ENCODE results near the gene FBXL20. TPM values are rescaled to one million over a fixed set of nuclear protein-coding genes. Genes with fewer than 3 reads are reported as not detected.

Gene FBXL20
- total RNA-seq, 1 donor, result 20.3 TPM

DNA sequence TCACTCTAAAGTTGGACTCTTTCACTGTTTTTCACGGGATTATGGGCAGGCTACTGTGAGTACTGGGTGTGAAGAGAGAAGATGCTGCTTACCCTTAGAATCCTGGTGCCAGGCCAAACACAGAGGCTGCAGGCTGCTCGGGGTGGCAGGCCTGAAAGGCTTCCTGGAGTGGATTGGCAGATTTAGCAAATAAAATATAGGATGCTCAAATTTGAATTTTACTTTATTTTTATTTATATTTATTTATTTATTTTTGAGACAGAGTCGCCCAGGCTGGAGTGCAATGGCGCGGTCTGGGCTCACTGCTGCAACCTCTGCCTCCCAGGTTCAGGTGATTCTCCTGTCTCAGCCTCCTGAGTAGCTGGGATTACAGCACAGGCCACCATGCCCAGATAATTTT, 160.8 kb downstream of the FBXL20 start:
- H3K9me3 ChIP-seq (ENCODE audit: low read depth, low read length), result no peaks in the 10 kb centered on the region
- H2AFZ ChIP-seq (ENCODE audit: low read length), result no peak overlapping the region
- H3K4me3 ChIP-seq (ENCODE audit: insufficient read depth, low read length), result no peak overlapping the region
- H3K27me3 ChIP-seq (ENCODE audit: insufficient read depth, low read length), result no peaks in the 10 kb centered on the region
- H3K79me2 ChIP-seq (ENCODE audit: insufficient read depth, low read length), result no peaks in the 10 kb centered on the region
- DNase-seq (ENCODE audit: insufficient read length, low spot score, missing footprints), result no peak
- H3K4me2 ChIP-seq (ENCODE audit: insufficient read depth, low read length), result no peak overlapping the region
- TF ChIP-seq, protein P1, sequence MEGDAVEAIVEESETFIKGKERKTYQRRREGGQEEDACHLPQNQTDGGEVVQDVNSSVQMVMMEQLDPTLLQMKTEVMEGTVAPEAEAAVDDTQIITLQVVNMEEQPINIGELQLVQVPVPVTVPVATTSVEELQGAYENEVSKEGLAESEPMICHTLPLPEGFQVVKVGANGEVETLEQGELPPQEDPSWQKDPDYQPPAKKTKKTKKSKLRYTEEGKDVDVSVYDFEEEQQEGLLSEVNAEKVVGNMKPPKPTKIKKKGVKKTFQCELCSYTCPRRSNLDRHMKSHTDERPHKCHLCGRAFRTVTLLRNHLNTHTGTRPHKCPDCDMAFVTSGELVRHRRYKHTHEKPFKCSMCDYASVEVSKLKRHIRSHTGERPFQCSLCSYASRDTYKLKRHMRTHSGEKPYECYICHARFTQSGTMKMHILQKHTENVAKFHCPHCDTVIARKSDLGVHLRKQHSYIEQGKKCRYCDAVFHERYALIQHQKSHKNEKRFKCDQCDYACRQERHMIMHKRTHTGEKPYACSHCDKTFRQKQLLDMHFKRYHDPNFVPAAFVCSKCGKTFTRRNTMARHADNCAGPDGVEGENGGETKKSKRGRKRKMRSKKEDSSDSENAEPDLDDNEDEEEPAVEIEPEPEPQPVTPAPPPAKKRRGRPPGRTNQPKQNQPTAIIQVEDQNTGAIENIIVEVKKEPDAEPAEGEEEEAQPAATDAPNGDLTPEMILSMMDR (IDR thresholded peaks at IDR 0.05; ENCODE audit: extremely low read depth, low read depth, low read length), result no peak
- peaks cover 12% of the 10 kb centered on the region for H3K4me1 ChIP-seq (ENCODE audit: insufficient read depth, low read length)
- no peak overlapping the region for H3K27ac ChIP-seq (ENCODE audit: low read depth, low read length)
- no peaks in the 10 kb centered on the region for H4K20me1 ChIP-seq (ENCODE audit: insufficient read depth, low read length)
- no peaks in the 10 kb centered on the region for H3K36me3 ChIP-seq (ENCODE audit: insufficient read depth, low read length)

DNA sequence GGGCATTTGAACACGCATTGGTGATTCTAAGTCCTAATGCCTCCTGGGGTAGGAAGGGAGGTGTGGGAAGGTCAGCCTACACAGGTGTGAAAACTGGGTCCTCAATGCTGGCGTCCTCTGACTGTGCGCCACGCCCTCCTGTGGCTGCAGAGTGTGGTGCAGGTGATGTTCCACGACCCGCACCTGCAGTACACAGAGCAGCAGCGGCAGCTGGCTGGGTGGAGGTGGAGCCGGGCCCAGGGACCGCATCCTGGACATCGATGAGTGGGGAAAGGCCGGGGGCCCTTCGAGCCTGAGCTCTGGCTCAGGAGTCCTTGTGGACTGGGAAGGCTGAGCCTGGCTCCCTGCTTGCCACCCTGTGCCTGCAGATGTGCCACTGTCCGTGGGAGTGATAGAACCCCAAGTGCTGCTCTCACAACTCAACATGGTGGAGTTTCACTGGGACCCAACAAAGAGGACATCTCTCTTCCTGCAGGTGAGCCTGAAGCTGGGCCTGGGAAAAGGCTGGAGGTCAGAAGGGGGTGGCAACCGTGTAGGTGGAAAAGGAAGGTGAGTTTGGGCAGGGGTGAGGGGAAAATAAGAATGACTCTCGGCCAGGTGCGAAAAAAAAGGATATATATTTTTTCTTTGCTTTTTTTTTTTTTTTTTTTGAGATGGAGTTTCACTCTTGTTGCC, 161.6 kb downstream of the FBXL20 start:
- Histone ChIP-seq H3K4me1 (ENCODE audit: insufficient read depth, low read length) (peaks cover 12% of the 10 kb centered on the region), H2AFZ (ENCODE audit: low read length) (no peak overlapping the region), H3K27ac (ENCODE audit: low read depth, low read length) (no peak overlapping the region), H3K9me3 (ENCODE audit: low read depth, low read length) (no peaks in the 10 kb centered on the region), H4K20me1 (ENCODE audit: insufficient read depth, low read length) (no peaks in the 10 kb centered on the region), H3K4me3 (ENCODE audit: insufficient read depth, low read length) (no peak overlapping the region), H3K4me2 (ENCODE audit: insufficient read depth, low read length) (no peak overlapping the region), H3K79me2 (ENCODE audit: insufficient read depth, low read length) (no peaks in the 10 kb centered on the region), H3K36me3 (ENCODE audit: insufficient read depth, low read length) (no peaks in the 10 kb centered on the region), H3K27me3 (ENCODE audit: insufficient read depth, low read length) (no peaks in the 10 kb centered on the region)
- TF ChIP-seq, protein P1 (IDR thresholded peaks at IDR 0.05; ENCODE audit: extremely low read depth, low read depth, low read length), result peak; percentile 43
- peak; percentile 63 for DNase-seq (ENCODE audit: insufficient read length, low spot score, missing footprints)

- Histone ChIP-seq H4K20me1 (ENCODE audit: insufficient read depth, low read length) (no peaks in the 10 kb centered on the region), H3K79me2 (ENCODE audit: insufficient read depth, low read length) (no peaks in the 10 kb centered on the region), H2AFZ (ENCODE audit: low read length) (peak overlapping the region; percentile 80), H3K9me3 (ENCODE audit: low read depth, low read length) (no peaks in the 10 kb centered on the region), H3K4me1 (ENCODE audit: insufficient read depth, low read length) (peaks cover 10% of the 10 kb centered on the region), H3K27me3 (ENCODE audit: insufficient read depth, low read length) (no peaks in the 10 kb centered on the region), H3K36me3 (ENCODE audit: insufficient read depth, low read length) (no peaks in the 10 kb centered on the region), H3K4me2 (ENCODE audit: insufficient read depth, low read length) (peak overlapping the region; percentile 65), H3K4me3 (ENCODE audit: insufficient read depth, low read length) (no peak overlapping the region), H3K27ac (ENCODE audit: low read depth, low read length) (no peak overlapping the region)
- TF ChIP-seq, protein P1 (IDR thresholded peaks at IDR 0.05; ENCODE audit: extremely low read depth, low read depth, low read length), result no peak
- DNase-seq (ENCODE audit: insufficient read length, low spot score, missing footprints), result peak; percentile 89
These were observed 163.0 kb downstream of the FBXL20 start for GRCh38 chr17:39238311-39238972.

DNA sequence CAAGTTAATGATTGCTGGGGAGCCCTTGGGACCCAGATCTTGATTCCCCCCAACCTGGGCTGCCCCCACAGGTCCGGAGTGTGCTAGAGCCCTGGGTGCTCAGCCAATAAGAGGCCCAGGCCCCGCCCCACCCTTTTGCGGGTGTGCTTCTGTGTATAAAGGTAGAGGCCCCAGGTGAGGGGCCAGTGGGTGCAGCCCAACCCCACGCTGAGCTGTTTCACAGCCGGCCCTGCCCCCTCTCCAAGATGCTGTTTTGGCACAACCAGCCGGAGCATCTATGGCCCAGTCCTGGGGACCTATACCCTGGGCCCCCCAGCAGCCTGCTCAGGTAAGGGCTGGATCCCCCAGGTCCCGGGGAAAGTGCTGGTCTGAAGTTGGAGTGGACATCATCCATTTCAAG, 163.8 kb downstream of the FBXL20 start:
- H3K4me2 ChIP-seq (ENCODE audit: insufficient read depth, low read length), result no peak overlapping the region
- no peak overlapping the region for H3K4me3 ChIP-seq (ENCODE audit: insufficient read depth, low read length)
- H2AFZ ChIP-seq (ENCODE audit: low read length), result no peak overlapping the region
- H4K20me1 ChIP-seq (ENCODE audit: insufficient read depth, low read length), result no peaks in the 10 kb centered on the region
- peak; percentile 65 for DNase-seq (ENCODE audit: insufficient read length, low spot score, missing footprints)
- TF ChIP-seq, protein P1 (IDR thresholded peaks at IDR 0.05; ENCODE audit: extremely low read depth, low read depth, low read length), result no peak
- no peaks in the 10 kb centered on the region for H3K27me3 ChIP-seq (ENCODE audit: insufficient read depth, low read length)
- no peaks in the 10 kb centered on the region for H3K79me2 ChIP-seq (ENCODE audit: insufficient read depth, low read length)
- H3K27ac ChIP-seq (ENCODE audit: low read depth, low read length), result no peak overlapping the region
- H3K9me3 ChIP-seq (ENCODE audit: low read depth, low read length), result no peaks in the 10 kb centered on the region
- H3K4me1 ChIP-seq (ENCODE audit: insufficient read depth, low read length), result peaks cover 10% of the 10 kb centered on the region
- H3K36me3 ChIP-seq (ENCODE audit: insufficient read depth, low read length), result no peaks in the 10 kb centered on the region
